ENCODE data around the gene NRN1L.

Gene NRN1L

GRCh38 chr16:67886387-67886786, 1.7 kb downstream of the NRN1L start:
- H3K4me3 Mint-ChIP-seq: no peak overlapping the region
- no peak overlapping the region for H3K27ac Mint-ChIP-seq
- TF ChIP-seq, protein P1, sequence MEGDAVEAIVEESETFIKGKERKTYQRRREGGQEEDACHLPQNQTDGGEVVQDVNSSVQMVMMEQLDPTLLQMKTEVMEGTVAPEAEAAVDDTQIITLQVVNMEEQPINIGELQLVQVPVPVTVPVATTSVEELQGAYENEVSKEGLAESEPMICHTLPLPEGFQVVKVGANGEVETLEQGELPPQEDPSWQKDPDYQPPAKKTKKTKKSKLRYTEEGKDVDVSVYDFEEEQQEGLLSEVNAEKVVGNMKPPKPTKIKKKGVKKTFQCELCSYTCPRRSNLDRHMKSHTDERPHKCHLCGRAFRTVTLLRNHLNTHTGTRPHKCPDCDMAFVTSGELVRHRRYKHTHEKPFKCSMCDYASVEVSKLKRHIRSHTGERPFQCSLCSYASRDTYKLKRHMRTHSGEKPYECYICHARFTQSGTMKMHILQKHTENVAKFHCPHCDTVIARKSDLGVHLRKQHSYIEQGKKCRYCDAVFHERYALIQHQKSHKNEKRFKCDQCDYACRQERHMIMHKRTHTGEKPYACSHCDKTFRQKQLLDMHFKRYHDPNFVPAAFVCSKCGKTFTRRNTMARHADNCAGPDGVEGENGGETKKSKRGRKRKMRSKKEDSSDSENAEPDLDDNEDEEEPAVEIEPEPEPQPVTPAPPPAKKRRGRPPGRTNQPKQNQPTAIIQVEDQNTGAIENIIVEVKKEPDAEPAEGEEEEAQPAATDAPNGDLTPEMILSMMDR (IDR thresholded peaks at IDR 0.05; ENCODE audit: unreplicated experiment in 3 of 3): no peak
- H3K27me3 Mint-ChIP-seq (ENCODE audit: low read depth): no peaks in the 10 kb centered on the region
- H3K36me3 Mint-ChIP-seq (ENCODE audit: low read depth): peaks cover 17% of the 10 kb centered on the region
- no peaks in the 10 kb centered on the region for H3K9me3 Mint-ChIP-seq
- H3K4me1 Mint-ChIP-seq: peaks cover 27% of the 10 kb centered on the region

DNA sequence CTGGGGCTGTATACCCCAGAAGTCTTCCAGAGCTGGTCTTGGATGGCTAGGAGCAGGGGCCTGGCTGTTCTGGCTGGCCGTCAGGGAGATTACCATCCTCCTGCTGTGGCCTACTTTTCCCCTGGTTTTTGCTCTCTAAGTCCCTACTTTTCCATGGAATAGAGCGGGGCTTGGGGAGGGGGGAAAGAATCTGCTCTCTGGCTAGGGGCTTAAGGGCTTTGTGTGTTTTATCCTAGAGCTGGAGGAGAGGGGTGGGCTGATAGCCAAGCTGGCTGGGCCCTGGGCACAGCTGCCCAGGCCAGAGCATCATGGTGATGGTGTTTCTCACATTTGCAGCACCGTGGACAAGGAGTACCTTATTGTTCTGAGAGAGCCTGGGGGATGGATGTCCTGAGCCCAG, 3.6 kb downstream of the NRN1L start:
- Mint-ChIP-seq H3K4me3 (no peak overlapping the region), H3K27me3 (ENCODE audit: low read depth) (no peaks in the 10 kb centered on the region), H3K27ac (no peak overlapping the region), H3K9me3 (no peaks in the 10 kb centered on the region), H3K4me1 (peaks cover 18% of the 10 kb centered on the region), H3K36me3 (ENCODE audit: low read depth) (peaks cover 7% of the 10 kb centered on the region)
- TF ChIP-seq, protein P1 (IDR thresholded peaks at IDR 0.05; ENCODE audit: unreplicated experiment in 3 of 3): no peak

DNA sequence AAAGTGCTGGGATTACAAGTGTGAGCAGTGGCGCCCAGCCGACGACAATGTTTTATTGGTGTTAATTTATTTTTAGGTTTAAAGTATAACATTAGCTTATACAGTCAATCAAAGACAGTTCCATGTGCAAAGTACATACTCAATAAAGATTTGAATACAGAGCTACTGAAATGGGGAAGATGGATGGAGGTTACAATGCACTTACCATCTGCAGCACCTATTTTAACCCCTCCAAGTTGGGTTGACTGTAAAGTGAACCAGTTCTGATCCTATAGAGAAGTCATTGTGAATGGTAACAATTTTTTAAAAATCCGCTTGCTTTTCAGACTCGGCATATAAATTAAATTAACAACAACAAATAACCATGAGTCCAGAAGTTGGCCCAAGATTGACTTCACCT, 7.7 kb downstream of the NRN1L start:
- H3K4me3 Mint-ChIP-seq: peak overlapping the region; percentile 85 to 98 (median 87)
- TF ChIP-seq, protein P1 (IDR thresholded peaks at IDR 0.05; ENCODE audit: unreplicated experiment in 3 of 3): no peak
- H3K9me3 Mint-ChIP-seq: no peaks in the 10 kb centered on the region
- no peaks in the 10 kb centered on the region for H3K27me3 Mint-ChIP-seq (ENCODE audit: low read depth)
- H3K27ac Mint-ChIP-seq: peak overlapping the region; percentile 77 to 87 (median 80)
- no peaks in the 10 kb centered on the region for H3K36me3 Mint-ChIP-seq (ENCODE audit: low read depth)
- peaks cover 28% of the 10 kb centered on the region for H3K4me1 Mint-ChIP-seq

DNA sequence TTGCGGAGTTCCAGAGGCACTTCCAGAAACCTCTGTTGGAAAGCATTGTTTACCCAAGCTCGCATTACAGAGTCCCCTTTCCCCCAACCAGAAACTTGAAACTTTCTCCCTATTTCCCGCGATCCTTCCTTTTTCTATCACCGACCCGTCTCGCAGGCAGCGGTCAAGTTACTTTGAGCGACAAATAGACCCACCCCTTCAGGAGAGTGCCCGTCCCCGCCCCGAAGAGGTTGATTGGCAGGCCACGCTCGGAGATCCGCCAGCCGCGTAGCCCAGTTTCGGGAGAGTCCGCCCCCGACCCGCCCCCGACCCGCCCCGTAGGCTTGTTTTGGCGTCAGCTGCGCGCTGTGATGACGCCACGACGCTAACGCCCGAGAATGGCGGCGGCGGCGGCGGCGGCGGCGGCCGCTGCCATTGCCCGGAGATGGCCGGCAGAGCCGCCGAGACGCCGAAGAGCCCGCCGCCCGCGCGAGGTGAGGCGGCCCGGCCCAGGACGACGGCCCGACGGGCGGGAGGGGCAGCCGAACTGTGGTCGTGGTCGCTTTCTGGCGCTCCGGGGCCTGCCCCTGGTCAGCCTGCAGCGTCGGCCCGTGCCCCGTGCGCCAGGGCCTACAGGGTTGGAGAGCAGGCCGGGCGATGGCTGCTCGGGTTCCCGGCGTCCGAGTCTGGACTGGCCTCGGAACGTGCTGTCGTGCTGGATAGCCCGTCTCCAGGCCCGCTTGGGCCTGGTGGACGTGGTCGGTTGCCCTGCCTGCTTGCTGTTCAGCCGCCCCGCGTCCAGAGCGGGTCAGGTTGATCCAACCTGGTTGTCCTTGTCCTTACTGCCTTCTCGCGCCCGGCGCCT, 8.4 kb downstream of the NRN1L start, which contains the start of gene PSKH1:
Gene PSKH1, plus strand, starts transcription at position 356 of the 844 bp plus-strand sequence. CDS start 15,496 bp downstream, outside the sequence.
- H3K27me3 Mint-ChIP-seq (ENCODE audit: low read depth): no peaks in the 10 kb centered on the region
- H3K36me3 Mint-ChIP-seq (ENCODE audit: low read depth): no peaks in the 10 kb centered on the region
- no peaks in the 10 kb centered on the region for H3K9me3 Mint-ChIP-seq
- peak within 1 kb of the TSS; percentile 77 to 98 (median 87) for H3K27ac Mint-ChIP-seq
- peak within 1 kb of the TSS; percentile 97 to 98 (median 98) for H3K4me3 Mint-ChIP-seq
- peaks cover 28% of the 10 kb centered on the region for H3K4me1 Mint-ChIP-seq
- TF ChIP-seq, protein P1 (IDR thresholded peaks at IDR 0.05; ENCODE audit: unreplicated experiment in 3 of 3): no peak

GRCh38 chr16:67893743-67894399, 9.2 kb downstream of the NRN1L start:
- H3K4me3 Mint-ChIP-seq: peak overlapping the region; percentile 97 to 98 (median 98)

More at GRCh38 chr16:67893743-67894399, 9.2 kb downstream of the NRN1L start:
- Mint-ChIP-seq H3K4me1 (peaks cover 28% of the 10 kb centered on the region), H3K27me3 (ENCODE audit: low read depth) (no peaks in the 10 kb centered on the region), H3K36me3 (ENCODE audit: low read depth) (no peaks in the 10 kb centered on the region), H3K27ac (peak overlapping the region; percentile 62 to 98 (median 86)), H3K9me3 (no peaks in the 10 kb centered on the region)
- TF ChIP-seq, protein P1 (IDR thresholded peaks at IDR 0.05; ENCODE audit: unreplicated experiment in 3 of 3): no peak
